ENCODE data around the gene PTEN. TPM values are rescaled to one million over a fixed set of nuclear protein-coding genes. Genes with fewer than 3 reads are reported as not detected.
"Not testable (repeated sequence)": the region's sequence is repeated elsewhere in the genome, so short reads cannot be mapped to it uniquely, and the experiment has no call there.

Gene PTEN
- total and polyA plus RNA-seq, 8 donors = 26.2 to 374 (median 59.7) TPM

GRCh38 chr10:87843714-87844113 is 19.7 kb upstream of the PTEN start:
- DNase-seq = no peak
- Histone ChIP-seq H3K9me3 (no peaks in the 10 kb centered on the region), H3K27me3 (no peaks in the 10 kb centered on the region), H3K4me3 (no peak overlapping the region), H3K36me3 (no peaks in the 10 kb centered on the region), H3K4me1 (peaks cover 0 to 18% (median 3%) of the 10 kb centered on the region in 4 donors), H3K27ac (no peak overlapping the region)
- WGBS, 5 donors = 90 to 99% (median 97%) methylated on average over 4 of the region's 4 CpGs
- intact Hi-C loops (cut with DNase I; ENCODE audit: low total_unique reads) = no loop called here
- TF ChIP-seq CTCF (IDR thresholded peaks at IDR 0.05) = no peak

GRCh38 chr10:87844837-87845623 is 18.4 kb upstream of the PTEN start:
- Histone ChIP-seq H3K27ac (peak overlapping the region in 2 of 5 donors; percentile 60), H3K9me3 (no peaks in the 10 kb centered on the region), H3K36me3 (no peaks in the 10 kb centered on the region), H3K4me3 (no peak overlapping the region), H3K4me1 (peaks cover 0 to 18% (median 3%) of the 10 kb centered on the region in 4 donors), H3K27me3 (no peaks in the 10 kb centered on the region)
- DNase-seq = no peak
- TF ChIP-seq CTCF (IDR thresholded peaks at IDR 0.05) (no peak), POLR2A (IDR thresholded peaks at IDR 0.05) (no peak), EP300 (IDR thresholded peaks at IDR 0.05) (no peak), POLR2AphosphoS5 (IDR thresholded peaks at IDR 0.05) (no peak)
- intact Hi-C loops (cut with DNase I; ENCODE audit: low total_unique reads) = no loop called here
- WGBS, 5 donors = 4 to 19% (median 17%) methylated on average over 1 of the region's 1 CpG

GRCh38 chr10:87845624-87845998 is 17.8 kb upstream of the PTEN start:
- no peaks in the 10 kb centered on the region for H3K9me3 ChIP-seq
- DNase-seq = no peak
- H3K4me1 ChIP-seq = peaks cover 0 to 21% (median 5%) of the 10 kb centered on the region in 4 donors
- TF ChIP-seq CTCF (IDR thresholded peaks at IDR 0.05) = no peak
- TF ChIP-seq POLR2AphosphoS5 (IDR thresholded peaks at IDR 0.05) = no peak
- no peak for TF ChIP-seq EP300 (IDR thresholded peaks at IDR 0.05)
- no peak for TF ChIP-seq POLR2A (IDR thresholded peaks at IDR 0.05)
- no peaks in the 10 kb centered on the region for H3K27me3 ChIP-seq
- no peak overlapping the region for H3K27ac ChIP-seq
- 90 to 95% (median 92%) methylated on average over 3 of the region's 3 CpGs for WGBS, 5 donors
- H3K4me3 ChIP-seq = no peak overlapping the region
- intact Hi-C loops (cut with DNase I; ENCODE audit: low total_unique reads) = no loop called here
- H3K36me3 ChIP-seq = no peaks in the 10 kb centered on the region

GRCh38 chr10:87846023-87846422 is 17.4 kb upstream of the PTEN start:
- no peaks in the 10 kb centered on the region for H3K9me3 ChIP-seq
- intact Hi-C loops (cut with DNase I; ENCODE audit: low total_unique reads) = no loop called here
- TF ChIP-seq CTCF (IDR thresholded peaks at IDR 0.05) (no peak), POLR2A (IDR thresholded peaks at IDR 0.05) (no peak), EP300 (IDR thresholded peaks at IDR 0.05) (no peak), POLR2AphosphoS5 (IDR thresholded peaks at IDR 0.05) (no peak)
- no peaks in the 10 kb centered on the region for H3K27me3 ChIP-seq
- no peak overlapping the region for H3K4me3 ChIP-seq
- H3K36me3 ChIP-seq = no peaks in the 10 kb centered on the region
- WGBS, 5 donors = 64 to 75% (median 71%) methylated on average over 7 of the region's 7 CpGs
- peaks cover 0 to 25% (median 7%) of the 10 kb centered on the region in 4 donors for H3K4me1 ChIP-seq
- H3K27ac ChIP-seq = no peak overlapping the region
- no peak for DNase-seq

GRCh38 chr10:87846711-87847110 is 16.7 kb upstream of the PTEN start:
- H3K27me3 ChIP-seq; DNase-seq; H3K4me3 ChIP-seq; H3K9me3 ChIP-seq; intact Hi-C loops (cut with DNase I; ENCODE audit: low total_unique reads); H3K27ac ChIP-seq; H3K36me3 ChIP-seq: not testable (repeated sequence)
- peaks cover 0 to 29% (median 8%) of the 10 kb centered on the region in 4 donors for H3K4me1 ChIP-seq
- WGBS, 5 donors = 90 to 97% (median 94%) methylated on average over 8 of the region's 8 CpGs

Measured in stomach (tissue), 9 donors.